ENCODE measurements around the gene EXOSC7.

- TF ChIP-seq CTCF (conservative IDR thresholded peaks at IDR 0.05; ENCODE audit: low read depth, low read length), result peak; percentile 57
- TF ChIP-seq POLR2A (IDR thresholded peaks at IDR 0.05; ENCODE audit: low read depth, low read length), result no peak
- no peak for TF ChIP-seq CEBPB (IDR thresholded peaks at IDR 0.05; ENCODE audit: low read depth, low read length)
- no peak for TF ChIP-seq USF2 (IDR thresholded peaks at IDR 0.05; ENCODE audit: low read depth, low read length)
- TF ChIP-seq ELK1 (IDR thresholded peaks at IDR 0.05; ENCODE audit: borderline replicate concordance, low read depth, low read length), result no peak
- no peak for TF ChIP-seq MXI1 (IDR thresholded peaks at IDR 0.05; ENCODE audit: borderline replicate concordance, low read depth, low read length)
- no peak for TF ChIP-seq BHLHE40 (IDR thresholded peaks at IDR 0.05; ENCODE audit: low read depth, low read length)
- no peak for TF ChIP-seq CHD1 (IDR thresholded peaks at IDR 0.05; ENCODE audit: low read depth, low read length)
These were observed 16.8 kb downstream of the EXOSC7 start for GRCh38 chr3:44992555-44993470.

Data from IMR-90 (cell line).